ENCODE data around the gene MYO18B.

The MYO18B gene

GRCh38 chr22:26023104-26023775, 281.3 kb downstream of the MYO18B start:
- DNase-seq: no peak

- no peak for DNase-seq
Observed at GRCh38 chr22:26025626-26026025, 283.6 kb downstream of the MYO18B start.

- DNase-seq: no peak
Observed at GRCh38 chr22:26027341-26027740, 285.4 kb downstream of the MYO18B start.

- DNase-seq: no peak
Observed at GRCh38 chr22:26031641-26032040, 289.7 kb downstream of the MYO18B start.

- no peak for DNase-seq
Observed at GRCh38 chr22:26033071-26033470, 291.1 kb downstream of the MYO18B start.

- no peak for DNase-seq
Observed at GRCh38 chr22:26033586-26033985, 291.6 kb downstream of the MYO18B start.

GRCh38 chr22:26035523-26035922, 293.5 kb downstream of the MYO18B start:
- DNase-seq: no peak

GRCh38 chr22:26038365-26038764, 296.4 kb downstream of the MYO18B start:
- no peak for DNase-seq

- no peak for DNase-seq
Observed at GRCh38 chr22:26041931-26042330, 299.9 kb downstream of the MYO18B start.

GRCh38 chr22:26043031-26043430, 301.0 kb downstream of the MYO18B start:
- no peak for DNase-seq

- DNase-seq: no peak
Observed at GRCh38 chr22:26045051-26045450, 303.1 kb downstream of the MYO18B start.

- no peak for DNase-seq
Observed at GRCh38 chr22:26045860-26046259, 303.9 kb downstream of the MYO18B start.

GRCh38 chr22:26047516-26047915, 305.5 kb downstream of the MYO18B start:
- DNase-seq: no peak

- no peak for DNase-seq
Observed at GRCh38 chr22:26047920-26048319, 305.9 kb downstream of the MYO18B start.

GRCh38 chr22:26050079-26050478, 308.1 kb downstream of the MYO18B start:
- DNase-seq: no peak

GRCh38 chr22:26053737-26054316, 311.8 kb downstream of the MYO18B start:
- DNase-seq: no peak

- no peak for DNase-seq
Observed at GRCh38 chr22:26054841-26055605, 313.0 kb downstream of the MYO18B start.

GRCh38 chr22:26055693-26056092, 313.7 kb downstream of the MYO18B start:
- DNase-seq: no peak

GRCh38 chr22:26056455-26057200, 314.6 kb downstream of the MYO18B start:
- no peak for DNase-seq

- DNase-seq: no peak
Observed at GRCh38 chr22:26057731-26058130, 315.7 kb downstream of the MYO18B start.

GRCh38 chr22:26064048-26064447, 322.1 kb downstream of the MYO18B start:
- no peak for DNase-seq

GRCh38 chr22:26065847-26066246, 323.9 kb downstream of the MYO18B start:
- DNase-seq: no peak

- DNase-seq: no peak
Observed at GRCh38 chr22:26066534-26066933, 324.5 kb downstream of the MYO18B start.
